K562 (cell line): Measurements from ENCODE around the gene PTTG1IP. TPM values are rescaled to one million over a fixed set of nuclear protein-coding genes. Genes with fewer than 3 reads are reported as not detected.

Experiments used
- ARID3B ChIP-seq: fragments of 250-450 bp; sonication (Bioruptor Pico); IDR thresholded peaks from 2 replicates; pipeline ENCODE4 v1.4.0; 2020; ENCODE audit warnings: borderline replicate concordance
- ELK1 ChIP-seq: sonication (generic); formaldehyde crosslinking; IDR thresholded peaks from 2 replicates; pipeline ENCODE4 v1.8.1; 2022; ENCODE audit warnings: missing genetic modification reagents
- ETV6 ChIP-seq, 3 experiments: fragments of 150-350 bp in 1 of 3; sonication (generic) in 1 of 3; formaldehyde crosslinking in 1 of 3; IDR thresholded peaks; 2 replicates each; pipeline versions ENCODE4 v1.6.1 to v1.8.0; 2014 to 2022; ENCODE audit warnings: borderline replicate concordance in 2 of 3, low read depth in 2 of 3, antibody characterized with exemption in 1 of 3, low read length in 1 of 3, mild to moderate bottlenecking in 1 of 3, missing genetic modification reagents in 1 of 3
- MTF1 ChIP-seq: fragments of 250-450 bp; sonication (Bioruptor Pico); IDR thresholded peaks from 2 replicates; pipeline ENCODE4 v1.9.0; 2021; ENCODE audit warnings: moderate library complexity, mild to moderate bottlenecking, inconsistent platforms, borderline replicate concordance
- NFE2L1 ChIP-seq: fragments of 450-650 bp; IDR thresholded peaks from 2 replicates; pipeline ENCODE4 v1.6.1; 2016; ENCODE audit warnings: missing genetic modification characterization, low read depth, mild to moderate bottlenecking, missing compliant biosample characterization, moderate library complexity, borderline replicate concordance
- RBM34 ChIP-seq: fragments of 200-400 bp; formaldehyde crosslinking; IDR thresholded peaks from 2 replicates; pipeline ENCODE4 v1.6.1; 2018; ENCODE audit warnings: low read length, borderline replicate concordance; ENCODE audit not compliant: insufficient read depth
- SIN3A ChIP-seq, 2 experiments: fragments of 150-350 bp in 1 of 2; IDR thresholded peaks; 2 replicates each; pipeline ENCODE4 v1.6.1; 2011 to 2016; ENCODE audit warnings: borderline replicate concordance in 2 of 2, low read depth in 2 of 2, low read length in 2 of 2, mild to moderate bottlenecking in 2 of 2, moderate library complexity in 2 of 2; ENCODE audit not compliant: control insufficient read depth in 1 of 2
- SNAPC5 ChIP-seq: fragments of 250-450 bp; sonication (Bioruptor Pico); IDR thresholded peaks from 2 replicates; pipeline ENCODE4 v1.8.0; 2021; ENCODE audit warnings: moderate library complexity, mild to moderate bottlenecking, inconsistent platforms
- ZBTB2 ChIP-seq: fragments of 450-650 bp; IDR thresholded peaks from 2 replicates; pipeline ENCODE4 v1.6.1; 2016; ENCODE audit warnings: antibody characterized with exemption
- ZFX ChIP-seq: sonication (generic); formaldehyde crosslinking; IDR thresholded peaks from 2 replicates; pipeline ENCODE4 v1.8.0; 2022; ENCODE audit warnings: mild to moderate bottlenecking, missing genetic modification reagents, moderate library complexity
- polyA plus RNA-seq, 8 experiments: library from polyadenylated mRNA; depleted of rRNA in 4 of 8; stranded (reverse) in 5 of 8; unstranded in 3 of 8; fragments of >200 nt; fragmentation: Nextera tagmentation in 2 of 8; fragmentation: Illumina TruSeq in 1 of 8; extraction: Ambion mirVana in 2 of 8; extraction: Trizol in 1 of 8; gene quantifications; 2 replicates each; pipeline versions ENCODE4 v1.2.1 to v1.2.3, GENCODE V29; 2011 to 2014; ENCODE audit warnings: inconsistent platforms in 1 of 8, missing spikeins in 1 of 8
- total RNA-seq, 7 experiments: library from RNA; depleted of rRNA in 6 of 7; stranded (reverse); fragments of >200 nt in 6 of 7; fragmentation: Illumina TruSeq in 2 of 7; extraction: Trizol in 2 of 7; gene quantifications; 2 replicates each; pipeline versions ENCODE4 v1.2.1 to v1.2.3, GENCODE V29; 2011 to 2021; ENCODE audit warnings: low replicate concordance in 1 of 7

Gene PTTG1IP
- total and polyA plus RNA-seq, 9 of the 15 experiments (the other 6 are each of a cell fraction or from before 2014, with no cell fraction given) = 5.0 to 99.3 (median 82.4) TPM

- TF ChIP-seq NFE2L1 (tag) (no peak), ZBTB2 (no peak), MTF1 (no peak), ETV6 (IDR thresholded peaks at IDR 0.05; ENCODE audit: borderline replicate concordance in 1 of 2, low read depth in 2 of 2, low read length in 1 of 2) (no peak), ETV6 (CRISPR knock-in tag; IDR thresholded peaks at IDR 0.05; ENCODE audit: borderline replicate concordance) (no peak), ZFX (no peak), ELK1 (CRISPR knock-in tag) (no peak), ARID3B (CRISPR knock-in tag) (no peak), SNAPC5 (no peak), SIN3A (IDR thresholded peaks at IDR 0.05; ENCODE audit: borderline replicate concordance in 2 of 2, control insufficient read depth in 1 of 2, low read depth in 2 of 2, low read length in 2 of 2) (no peak), RBM34 (no peak)
These were observed 14.7 kb downstream of the PTTG1IP start (continued) for GRCh38 chr21:44858791-44859190.
